Lower leg skin (tissue), 3 donors: ENCODE data around the gene SLC5A10.
"Not testable (repeated sequence)": the region's sequence is repeated elsewhere in the genome, so short reads cannot be mapped to it uniquely, and the experiment has no call there.

Source experiments
- CTCF ChIP-seq, 3 donors: fragments of 450-650 bp; IDR thresholded peaks; one replicate each; pipeline ENCODE4 v1.5.1; 2016; ENCODE audit warnings: antibody characterized with exemption in 3 of 3, mild to moderate bottlenecking in 3 of 3, moderate library complexity in 2 of 3
- POLR2A ChIP-seq, 2 donors: fragments of 450-650 bp; IDR thresholded peaks; one replicate each; pipeline ENCODE4 v1.6.1; 2016 to 2017; ENCODE audit warnings: antibody characterized with exemption in 2 of 2, mild to moderate bottlenecking in 1 of 2, moderate library complexity in 1 of 2

DNA sequence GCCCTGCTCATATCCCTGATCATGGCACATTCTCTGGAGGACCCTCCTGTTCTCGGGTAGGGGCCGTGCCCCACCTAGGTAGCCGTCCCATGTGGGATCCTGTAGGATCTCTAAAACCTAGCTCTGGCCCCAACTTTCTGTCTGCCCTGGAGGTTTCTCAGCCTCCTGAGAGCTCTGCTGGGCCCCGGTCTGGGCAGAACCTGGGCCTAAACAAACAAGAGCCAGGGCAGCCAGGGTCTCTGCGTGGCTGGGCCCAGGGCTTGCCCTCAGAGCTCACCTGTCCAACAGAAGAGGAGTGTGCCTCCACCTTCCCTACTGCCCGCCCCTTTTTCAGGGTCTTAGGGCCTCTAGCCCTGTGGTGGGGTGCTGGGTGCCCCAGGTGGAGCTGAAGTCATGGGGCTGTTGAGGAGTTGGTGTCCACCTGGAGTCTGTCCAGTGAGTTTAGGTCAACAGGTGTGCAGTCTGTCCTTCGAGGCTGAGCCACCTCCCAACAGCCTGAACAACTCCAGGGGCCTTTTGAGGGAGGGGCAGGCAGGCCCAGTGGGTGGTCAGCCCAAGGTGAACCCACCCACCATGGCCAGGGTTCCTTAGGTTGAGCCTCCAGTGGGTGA lies 69.2 kb downstream of the SLC5A10 start:
- TF ChIP-seq CTCF, POLR2A (IDR thresholded peaks at IDR 0.05): not testable (repeated sequence)
